Karpas-422 (cell line): ENCODE results near the gene ARHGEF28. TPM values are rescaled to one million over a fixed set of nuclear protein-coding genes. Genes with fewer than 3 reads are reported as not detected.

Experiments
- DNase-seq: peaks from one replicate; pipeline ENCODE4 v3.0.0-alpha.2; 2015
- H2AFZ ChIP-seq: fragments of 200-600 bp; sonication (generic); 2 replicates; pipeline ENCODE4 v1.6.1; 2014; ENCODE audit warnings: antibody characterized with exemption, low read length, mixed read lengths
- H3K27ac ChIP-seq: fragments of 200-600 bp; sonication (generic); 2 replicates; pipeline ENCODE4 v1.5.1; 2014; ENCODE audit warnings: mild to moderate bottlenecking, low read length, moderate library complexity
- H3K27me3 ChIP-seq: fragments of 200-600 bp; sonication (generic); 2 replicates; pipeline ENCODE4 v1.6.1; 2014; ENCODE audit warnings: low read length, mixed read lengths
- H3K36me3 ChIP-seq: fragments of 200-600 bp; sonication (generic); 2 replicates; pipeline ENCODE4 v1.6.1; 2014; ENCODE audit warnings: low read length, mixed read lengths; ENCODE audit not compliant: insufficient read depth
- H3K4me1 ChIP-seq: fragments of 200-600 bp; sonication (generic); 2 replicates; pipeline ENCODE4 v1.6.1; 2014; ENCODE audit warnings: mild to moderate bottlenecking, low read length, mixed read lengths
- H3K4me2 ChIP-seq: fragments of 200-600 bp; sonication (generic); 2 replicates; pipeline ENCODE4 v1.6.1; 2014; ENCODE audit warnings: low read length, low read depth, mild to moderate bottlenecking; ENCODE audit not compliant: poor library complexity, severe bottlenecking
- H3K4me3 ChIP-seq: fragments of 200-600 bp; sonication (generic); 2 replicates; pipeline ENCODE4 v1.5.1; 2014; ENCODE audit warnings: mild to moderate bottlenecking, antibody characterized with exemption, low read length, mixed read lengths
- H3K79me2 ChIP-seq: fragments of 200-600 bp; sonication (generic); 2 replicates; pipeline ENCODE4 v1.6.1; 2014; ENCODE audit warnings: mild to moderate bottlenecking, low read length, mixed read lengths
- H3K9ac ChIP-seq: fragments of 200-600 bp; sonication (generic); 2 replicates; pipeline ENCODE4 v1.6.0; 2014; ENCODE audit warnings: low read length
- H3K9me2 ChIP-seq: fragments of 200-600 bp; sonication (generic), shearing (Covaris generic); replicated peaks from 2 replicates; pipeline ENCODE4 v1.6.0; 2014; ENCODE audit warnings: mild to moderate bottlenecking, low read length, moderate library complexity; ENCODE audit not compliant: insufficient read depth
- H3K9me3 ChIP-seq: fragments of 300-700, 200-600 bp; sonication (generic); 2 replicates; pipeline ENCODE4 v1.6.1; 2014; ENCODE audit warnings: low read length, mixed read lengths
- H4K20me1 ChIP-seq: fragments of 200-600 bp; sonication (generic); 2 replicates; pipeline ENCODE4 v1.6.1; 2014; ENCODE audit warnings: mild to moderate bottlenecking, antibody characterized with exemption, low read length, low read depth; ENCODE audit not compliant: insufficient read depth
- total RNA-seq: library from RNA; depleted of rRNA; stranded (reverse); fragments of >200 nt; shearing (Covaris generic); gene quantifications from 2 replicates; pipeline ENCODE4 v1.2.3, GENCODE V29; 2014; ENCODE audit warnings: low replicate concordance

The ARHGEF28 gene
- total RNA-seq, 1 experiment from 2014 or later = not detected

GRCh38 chr5:73686912-73687311, 60.9 kb downstream of the ARHGEF28 start:
- Histone ChIP-seq H3K27me3 (no peaks in the 10 kb centered on the region), H3K9me2 (no peaks in the 10 kb centered on the region), H3K4me2 (no peak overlapping the region), H3K36me3 (no peaks in the 10 kb centered on the region), H3K4me3 (no peak overlapping the region), H3K27ac (no peak overlapping the region), H3K4me1 (no peaks in the 10 kb centered on the region), H3K9ac (no peak overlapping the region), H3K9me3 (no peaks in the 10 kb centered on the region), H2AFZ (no peak overlapping the region), H3K79me2 (no peaks in the 10 kb centered on the region), H4K20me1 (no peaks in the 10 kb centered on the region)
- DNase-seq = no peak

GRCh38 chr5:73687357-73687756, 61.4 kb downstream of the ARHGEF28 start:
- H2AFZ ChIP-seq = no peak overlapping the region

GRCh38 chr5:73690015-73690414, 64.0 kb downstream of the ARHGEF28 start:
- Histone ChIP-seq H3K4me3 (no peak overlapping the region), H3K9ac (no peak overlapping the region), H2AFZ (no peak overlapping the region), H3K36me3 (no peaks in the 10 kb centered on the region), H3K79me2 (no peaks in the 10 kb centered on the region), H3K4me1 (no peaks in the 10 kb centered on the region), H4K20me1 (no peaks in the 10 kb centered on the region), H3K9me3 (no peaks in the 10 kb centered on the region), H3K27ac (no peak overlapping the region), H3K9me2 (no peaks in the 10 kb centered on the region), H3K4me2 (no peak overlapping the region), H3K27me3 (no peaks in the 10 kb centered on the region)
- no peak for DNase-seq

More at GRCh38 chr5:73687357-73687756, 61.4 kb downstream of the ARHGEF28 start:
- Histone ChIP-seq H3K4me3 (no peak overlapping the region), H3K9ac (no peak overlapping the region), H3K9me2 (no peaks in the 10 kb centered on the region), H3K4me2 (no peak overlapping the region), H3K79me2 (no peaks in the 10 kb centered on the region), H3K27me3 (no peaks in the 10 kb centered on the region), H4K20me1 (no peaks in the 10 kb centered on the region), H3K27ac (no peak overlapping the region), H3K36me3 (no peaks in the 10 kb centered on the region), H3K4me1 (no peaks in the 10 kb centered on the region), H3K9me3 (no peaks in the 10 kb centered on the region)
- DNase-seq = no peak

GRCh38 chr5:73691302-73692080, 65.5 kb downstream of the ARHGEF28 start:
- no peaks in the 10 kb centered on the region for H3K9me3 ChIP-seq
- no peak overlapping the region for H3K4me3 ChIP-seq
- no peaks in the 10 kb centered on the region for H4K20me1 ChIP-seq
- H2AFZ ChIP-seq = no peak overlapping the region
- H3K4me2 ChIP-seq = no peak overlapping the region
- no peaks in the 10 kb centered on the region for H3K79me2 ChIP-seq
- H3K36me3 ChIP-seq = no peaks in the 10 kb centered on the region
- DNase-seq = no peak
- H3K27ac ChIP-seq = no peak overlapping the region
- no peaks in the 10 kb centered on the region for H3K27me3 ChIP-seq
- H3K9me2 ChIP-seq = no peaks in the 10 kb centered on the region
- no peaks in the 10 kb centered on the region for H3K4me1 ChIP-seq
- no peak overlapping the region for H3K9ac ChIP-seq

GRCh38 chr5:73692166-73692640, 66.2 kb downstream of the ARHGEF28 start:
- Histone ChIP-seq H4K20me1 (no peaks in the 10 kb centered on the region), H3K4me3 (no peak overlapping the region), H3K9me2 (no peaks in the 10 kb centered on the region), H3K27ac (no peak overlapping the region), H2AFZ (no peak overlapping the region), H3K36me3 (no peaks in the 10 kb centered on the region), H3K27me3 (no peaks in the 10 kb centered on the region), H3K4me2 (no peak overlapping the region), H3K9ac (no peak overlapping the region), H3K79me2 (no peaks in the 10 kb centered on the region), H3K4me1 (no peaks in the 10 kb centered on the region), H3K9me3 (no peaks in the 10 kb centered on the region)
- no peak for DNase-seq

GRCh38 chr5:73692981-73693380, 67.0 kb downstream of the ARHGEF28 start:
- Histone ChIP-seq H3K36me3 (no peaks in the 10 kb centered on the region), H3K27me3 (no peaks in the 10 kb centered on the region), H3K9me3 (no peaks in the 10 kb centered on the region), H3K4me2 (no peak overlapping the region), H3K9me2 (no peaks in the 10 kb centered on the region), H3K27ac (no peak overlapping the region), H3K4me3 (no peak overlapping the region), H3K9ac (no peak overlapping the region), H2AFZ (no peak overlapping the region), H3K4me1 (no peaks in the 10 kb centered on the region), H3K79me2 (no peaks in the 10 kb centered on the region), H4K20me1 (no peaks in the 10 kb centered on the region)
- no peak for DNase-seq

GRCh38 chr5:73693573-73694061, 67.6 kb downstream of the ARHGEF28 start:
- Histone ChIP-seq H3K4me1 (no peaks in the 10 kb centered on the region), H3K9me2 (no peaks in the 10 kb centered on the region), H2AFZ (no peak overlapping the region), H3K4me3 (no peak overlapping the region), H3K36me3 (no peaks in the 10 kb centered on the region), H3K4me2 (no peak overlapping the region), H3K27me3 (no peaks in the 10 kb centered on the region), H3K27ac (no peak overlapping the region), H3K79me2 (no peaks in the 10 kb centered on the region), H3K9me3 (no peaks in the 10 kb centered on the region), H3K9ac (no peak overlapping the region), H4K20me1 (no peaks in the 10 kb centered on the region)
- DNase-seq = no peak

- H3K9me3 ChIP-seq = no peaks in the 10 kb centered on the region
- H3K4me2 ChIP-seq = no peak overlapping the region
- no peaks in the 10 kb centered on the region for H3K79me2 ChIP-seq
- no peaks in the 10 kb centered on the region for H3K36me3 ChIP-seq
- H3K4me1 ChIP-seq = no peaks in the 10 kb centered on the region
- H3K27ac ChIP-seq = no peak overlapping the region
- no peaks in the 10 kb centered on the region for H3K27me3 ChIP-seq
- no peaks in the 10 kb centered on the region for H4K20me1 ChIP-seq
- no peaks in the 10 kb centered on the region for H3K9me2 ChIP-seq
- no peak overlapping the region for H3K4me3 ChIP-seq
- DNase-seq = no peak
- H3K9ac ChIP-seq = no peak overlapping the region
- H2AFZ ChIP-seq = no peak overlapping the region
Observed at GRCh38 chr5:73694089-73694488, 68.1 kb downstream of the ARHGEF28 start.
